GM12878 (cell line): ENCODE results near the gene SLAMF1. TPM values are rescaled to one million over a fixed set of nuclear protein-coding genes. Genes with fewer than 3 reads are reported as not detected.

Experiments used
- CREM ChIP-seq: IDR thresholded peaks from 2 replicates; pipeline ENCODE4 v1.6.1; 2014; ENCODE audit warnings: antibody characterized with exemption, low read depth
- FOXK2 ChIP-seq: fragments of 450-650 bp; IDR thresholded peaks from 2 replicates; pipeline ENCODE4 v1.6.1; 2017; ENCODE audit warnings: mild to moderate bottlenecking, moderate library complexity
- GABPA ChIP-seq: IDR thresholded peaks from 2 replicates; pipeline ENCODE4 v1.6.1; 2014; ENCODE audit warnings: antibody characterized with exemption, low read depth, mild to moderate bottlenecking, inconsistent platforms
- MTA3 ChIP-seq: IDR thresholded peaks from 2 replicates; pipeline ENCODE4 v1.6.1; 2012; ENCODE audit warnings: low read length, inconsistent platforms, borderline replicate concordance
- MYC ChIP-seq: IDR thresholded peaks from 2 replicates; pipeline ENCODE4 v1.6.1; 2011; ENCODE audit warnings: mild to moderate bottlenecking, low read length, moderate library complexity, inconsistent platforms; ENCODE audit not compliant: insufficient read depth, insufficient replicate concordance, insufficient read length, severe bottlenecking
- SMARCA5 ChIP-seq: fragments of 450-650 bp; IDR thresholded peaks from 2 replicates; pipeline ENCODE4 v1.6.1; 2017; ENCODE audit warnings: mild to moderate bottlenecking
- SMC3 ChIP-seq: IDR thresholded peaks from 2 replicates; pipeline ENCODE4 v1.6.1; 2011; ENCODE audit warnings: low read length, improper control_type of control experiment, borderline replicate concordance
- STAT3 ChIP-seq: IDR thresholded peaks from 2 replicates; pipeline ENCODE4 v1.6.1; 2011; ENCODE audit warnings: low read depth, low read length, improper control_type of control experiment
- ZNF207 ChIP-seq: fragments of 450-650 bp; IDR thresholded peaks from 2 replicates; pipeline ENCODE4 v1.6.1; 2014; ENCODE audit warnings: antibody characterized with exemption, mild to moderate bottlenecking, borderline replicate concordance
- ZNF24 ChIP-seq: fragments of 450-650 bp; IDR thresholded peaks from 2 replicates; pipeline ENCODE4 v1.6.1; 2017; ENCODE audit warnings: antibody characterized with exemption, mild to moderate bottlenecking
- ZSCAN29 ChIP-seq: fragments of 450-650 bp; IDR thresholded peaks from 2 replicates; pipeline ENCODE4 v1.6.1; 2017; ENCODE audit warnings: mild to moderate bottlenecking, moderate library complexity
- polyA plus RNA-seq, 11 experiments: library from polyadenylated mRNA; depleted of rRNA in 4 of 11; unstranded in 6 of 11; stranded (reverse) in 5 of 11; fragments of >200 nt; fragmentation: Nextera tagmentation in 4 of 11; fragmentation: Illumina TruSeq in 1 of 11; extraction: Ambion mirVana in 4 of 11; extraction: Trizol in 1 of 11; gene quantifications; 1 replicate in 1 of 11; 2 replicates in 10 of 11; pipeline versions ENCODE4 v1.2.1 to v1.2.3, GENCODE V29; 2011 to 2016; ENCODE audit warnings: inconsistent platforms in 2 of 11, missing spikeins in 2 of 11, low read depth in 1 of 11
- total RNA-seq, 4 experiments: library from RNA; depleted of rRNA in 3 of 4; stranded (reverse); fragments of >200 nt in 3 of 4; fragmentation: Illumina TruSeq in 1 of 4; extraction: Trizol in 1 of 4; gene quantifications; 2 replicates each; pipeline versions ENCODE4 v1.2.1 to v1.2.3, GENCODE V29; 2013 to 2021
- TF ChIP-seq, protein P1 (sequence below), 3 experiments: IDR thresholded peaks in 2 of 3; conservative IDR thresholded peaks in 1 of 3; 2 replicates each; pipeline ENCODE4 v1.5.1; 2011; ENCODE audit warnings: low read depth in 3 of 3, low read length in 3 of 3, mild to moderate bottlenecking in 3 of 3, control low read depth in 2 of 3, moderate library complexity in 2 of 3, inconsistent platforms in 1 of 3, mixed read lengths in 1 of 3; ENCODE audit not compliant: control insufficient read depth in 2 of 3, insufficient read depth in 1 of 3; ENCODE audit errors: extremely low read depth in 1 of 3
- TF ChIP-seq, protein P2 (sequence below): fragments of 450-650 bp; IDR thresholded peaks from 2 replicates; pipeline ENCODE4 v1.6.1; 2017; ENCODE audit warnings: mild to moderate bottlenecking, moderate library complexity
- TF ChIP-seq, protein P3 (sequence below): fragments of 150-350 bp; IDR thresholded peaks from 2 replicates; pipeline ENCODE4 v1.6.1; 2016; ENCODE audit warnings: low read depth, low read length
- TF ChIP-seq, protein P4 (sequence below): IDR thresholded peaks from 2 replicates; pipeline ENCODE4 v1.6.1; 2011; ENCODE audit warnings: low read depth, low read length, improper control_type of control experiment, borderline replicate concordance
- TF ChIP-seq, protein P5 (sequence below): IDR thresholded peaks from 2 replicates; pipeline ENCODE4 v1.6.1; 2011; ENCODE audit warnings: borderline replicate concordance, low read depth, mild to moderate bottlenecking, moderate library complexity, low read length; ENCODE audit not compliant: insufficient read depth, poor library complexity, severe bottlenecking

Gene SLAMF1
- total and polyA plus RNA-seq, 10 of the 15 experiments (the other 5 are each of a cell fraction or from before 2014, with no cell fraction given), result 87.3 to 260 (median 131) TPM

DNA sequence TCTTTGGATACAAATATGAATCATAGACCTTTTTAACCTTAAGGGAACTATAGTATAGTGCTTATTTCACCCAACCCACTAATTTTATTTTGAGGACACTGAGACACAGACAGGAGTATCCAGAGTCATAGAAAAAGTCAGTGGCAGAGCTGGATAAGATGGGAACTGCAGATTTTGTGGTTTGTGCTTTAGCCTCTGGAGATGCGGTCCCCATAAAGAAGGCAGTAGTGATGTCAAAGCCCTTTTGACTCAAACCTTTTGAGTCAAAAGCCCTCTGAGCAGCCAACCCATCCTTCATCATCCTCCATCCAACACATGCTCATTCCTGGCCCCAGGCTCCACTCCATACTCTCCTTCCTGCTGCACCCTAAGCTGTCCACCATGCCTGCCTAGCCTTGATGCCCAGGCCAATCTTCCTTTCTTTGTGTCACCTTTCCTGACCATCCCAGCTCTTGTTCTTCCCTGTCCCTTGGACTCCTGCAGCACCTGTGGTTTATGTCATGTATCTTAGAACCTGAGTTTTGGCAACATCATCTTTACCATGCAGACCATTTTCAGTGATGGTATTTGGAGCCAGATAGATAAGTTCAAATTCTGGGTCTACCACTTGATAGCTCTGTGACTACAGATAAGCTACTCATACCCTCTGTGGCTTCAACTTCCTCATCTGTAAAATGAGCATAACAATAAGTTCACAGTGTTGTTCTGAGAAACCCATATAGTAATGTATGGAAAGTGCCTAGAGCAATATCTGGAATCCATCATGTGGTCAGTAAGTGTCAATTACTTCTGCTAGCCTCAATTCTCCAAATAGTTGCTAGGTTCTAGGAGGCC, 20.1 kb downstream of the SLAMF1 start (continued):
- TF ChIP-seq, protein P1, sequence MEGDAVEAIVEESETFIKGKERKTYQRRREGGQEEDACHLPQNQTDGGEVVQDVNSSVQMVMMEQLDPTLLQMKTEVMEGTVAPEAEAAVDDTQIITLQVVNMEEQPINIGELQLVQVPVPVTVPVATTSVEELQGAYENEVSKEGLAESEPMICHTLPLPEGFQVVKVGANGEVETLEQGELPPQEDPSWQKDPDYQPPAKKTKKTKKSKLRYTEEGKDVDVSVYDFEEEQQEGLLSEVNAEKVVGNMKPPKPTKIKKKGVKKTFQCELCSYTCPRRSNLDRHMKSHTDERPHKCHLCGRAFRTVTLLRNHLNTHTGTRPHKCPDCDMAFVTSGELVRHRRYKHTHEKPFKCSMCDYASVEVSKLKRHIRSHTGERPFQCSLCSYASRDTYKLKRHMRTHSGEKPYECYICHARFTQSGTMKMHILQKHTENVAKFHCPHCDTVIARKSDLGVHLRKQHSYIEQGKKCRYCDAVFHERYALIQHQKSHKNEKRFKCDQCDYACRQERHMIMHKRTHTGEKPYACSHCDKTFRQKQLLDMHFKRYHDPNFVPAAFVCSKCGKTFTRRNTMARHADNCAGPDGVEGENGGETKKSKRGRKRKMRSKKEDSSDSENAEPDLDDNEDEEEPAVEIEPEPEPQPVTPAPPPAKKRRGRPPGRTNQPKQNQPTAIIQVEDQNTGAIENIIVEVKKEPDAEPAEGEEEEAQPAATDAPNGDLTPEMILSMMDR (IDR thresholded peaks at IDR 0.05 in 2 of 3, conservative IDR thresholded peaks at IDR 0.05 in 1 of 3; ENCODE audit: control insufficient read depth in 2 of 3, extremely low read depth in 1 of 3, insufficient read depth in 1 of 3, low read depth in 3 of 3, low read length in 3 of 3), result no peak
- TF ChIP-seq, protein P2, sequence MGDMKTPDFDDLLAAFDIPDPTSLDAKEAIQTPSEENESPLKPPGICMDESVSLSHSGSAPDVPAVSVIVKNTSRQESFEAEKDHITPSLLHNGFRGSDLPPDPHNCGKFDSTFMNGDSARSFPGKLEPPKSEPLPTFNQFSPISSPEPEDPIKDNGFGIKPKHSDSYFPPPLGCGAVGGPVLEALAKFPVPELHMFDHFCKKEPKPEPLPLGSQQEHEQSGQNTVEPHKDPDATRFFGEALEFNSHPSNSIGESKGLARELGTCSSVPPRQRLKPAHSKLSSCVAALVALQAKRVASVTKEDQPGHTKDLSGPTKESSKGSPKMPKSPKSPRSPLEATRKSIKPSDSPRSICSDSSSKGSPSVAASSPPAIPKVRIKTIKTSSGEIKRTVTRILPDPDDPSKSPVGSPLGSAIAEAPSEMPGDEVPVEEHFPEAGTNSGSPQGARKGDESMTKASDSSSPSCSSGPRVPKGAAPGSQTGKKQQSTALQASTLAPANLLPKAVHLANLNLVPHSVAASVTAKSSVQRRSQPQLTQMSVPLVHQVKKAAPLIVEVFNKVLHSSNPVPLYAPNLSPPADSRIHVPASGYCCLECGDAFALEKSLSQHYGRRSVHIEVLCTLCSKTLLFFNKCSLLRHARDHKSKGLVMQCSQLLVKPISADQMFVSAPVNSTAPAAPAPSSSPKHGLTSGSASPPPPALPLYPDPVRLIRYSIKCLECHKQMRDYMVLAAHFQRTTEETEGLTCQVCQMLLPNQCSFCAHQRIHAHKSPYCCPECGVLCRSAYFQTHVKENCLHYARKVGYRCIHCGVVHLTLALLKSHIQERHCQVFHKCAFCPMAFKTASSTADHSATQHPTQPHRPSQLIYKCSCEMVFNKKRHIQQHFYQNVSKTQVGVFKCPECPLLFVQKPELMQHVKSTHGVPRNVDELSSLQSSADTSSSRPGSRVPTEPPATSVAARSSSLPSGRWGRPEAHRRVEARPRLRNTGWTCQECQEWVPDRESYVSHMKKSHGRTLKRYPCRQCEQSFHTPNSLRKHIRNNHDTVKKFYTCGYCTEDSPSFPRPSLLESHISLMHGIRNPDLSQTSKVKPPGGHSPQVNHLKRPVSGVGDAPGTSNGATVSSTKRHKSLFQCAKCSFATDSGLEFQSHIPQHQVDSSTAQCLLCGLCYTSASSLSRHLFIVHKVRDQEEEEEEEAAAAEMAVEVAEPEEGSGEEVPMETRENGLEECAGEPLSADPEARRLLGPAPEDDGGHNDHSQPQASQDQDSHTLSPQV, result no peak
- TF ChIP-seq GABPA, result no peak
- TF ChIP-seq SMARCA5, result peak; percentile 20; the same call in 1 of the 2 replicates
- TF ChIP-seq MYC, result no peak
- TF ChIP-seq, protein P3, sequence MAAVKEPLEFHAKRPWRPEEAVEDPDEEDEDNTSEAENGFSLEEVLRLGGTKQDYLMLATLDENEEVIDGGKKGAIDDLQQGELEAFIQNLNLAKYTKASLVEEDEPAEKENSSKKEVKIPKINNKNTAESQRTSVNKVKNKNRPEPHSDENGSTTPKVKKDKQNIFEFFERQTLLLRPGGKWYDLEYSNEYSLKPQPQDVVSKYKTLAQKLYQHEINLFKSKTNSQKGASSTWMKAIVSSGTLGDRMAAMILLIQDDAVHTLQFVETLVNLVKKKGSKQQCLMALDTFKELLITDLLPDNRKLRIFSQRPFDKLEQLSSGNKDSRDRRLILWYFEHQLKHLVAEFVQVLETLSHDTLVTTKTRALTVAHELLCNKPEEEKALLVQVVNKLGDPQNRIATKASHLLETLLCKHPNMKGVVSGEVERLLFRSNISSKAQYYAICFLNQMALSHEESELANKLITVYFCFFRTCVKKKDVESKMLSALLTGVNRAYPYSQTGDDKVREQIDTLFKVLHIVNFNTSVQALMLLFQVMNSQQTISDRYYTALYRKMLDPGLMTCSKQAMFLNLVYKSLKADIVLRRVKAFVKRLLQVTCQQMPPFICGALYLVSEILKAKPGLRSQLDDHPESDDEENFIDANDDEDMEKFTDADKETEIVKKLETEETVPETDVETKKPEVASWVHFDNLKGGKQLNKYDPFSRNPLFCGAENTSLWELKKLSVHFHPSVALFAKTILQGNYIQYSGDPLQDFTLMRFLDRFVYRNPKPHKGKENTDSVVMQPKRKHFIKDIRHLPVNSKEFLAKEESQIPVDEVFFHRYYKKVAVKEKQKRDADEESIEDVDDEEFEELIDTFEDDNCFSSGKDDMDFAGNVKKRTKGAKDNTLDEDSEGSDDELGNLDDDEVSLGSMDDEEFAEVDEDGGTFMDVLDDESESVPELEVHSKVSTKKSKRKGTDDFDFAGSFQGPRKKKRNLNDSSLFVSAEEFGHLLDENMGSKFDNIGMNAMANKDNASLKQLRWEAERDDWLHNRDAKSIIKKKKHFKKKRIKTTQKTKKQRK, result no peak
- TF ChIP-seq ZSCAN29, result peak; percentile 23; the same call in 1 of the 2 replicates
- TF ChIP-seq, protein P4, sequence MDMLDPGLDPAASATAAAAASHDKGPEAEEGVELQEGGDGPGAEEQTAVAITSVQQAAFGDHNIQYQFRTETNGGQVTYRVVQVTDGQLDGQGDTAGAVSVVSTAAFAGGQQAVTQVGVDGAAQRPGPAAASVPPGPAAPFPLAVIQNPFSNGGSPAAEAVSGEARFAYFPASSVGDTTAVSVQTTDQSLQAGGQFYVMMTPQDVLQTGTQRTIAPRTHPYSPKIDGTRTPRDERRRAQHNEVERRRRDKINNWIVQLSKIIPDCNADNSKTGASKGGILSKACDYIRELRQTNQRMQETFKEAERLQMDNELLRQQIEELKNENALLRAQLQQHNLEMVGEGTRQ, result no peak; the same call in 1 of the 2 replicates
- no peak; the same call in 1 of the 2 replicates for TF ChIP-seq CREM
- TF ChIP-seq SMC3, result 0 out of 2 replicates have a peak, but pooled peaks have one; percentile 7
- TF ChIP-seq MTA3, result peak; percentile 77; the same call in 1 of the 2 replicates
- TF ChIP-seq ZNF207, result no peak
- no peak for TF ChIP-seq ZNF24
- TF ChIP-seq, protein P5, sequence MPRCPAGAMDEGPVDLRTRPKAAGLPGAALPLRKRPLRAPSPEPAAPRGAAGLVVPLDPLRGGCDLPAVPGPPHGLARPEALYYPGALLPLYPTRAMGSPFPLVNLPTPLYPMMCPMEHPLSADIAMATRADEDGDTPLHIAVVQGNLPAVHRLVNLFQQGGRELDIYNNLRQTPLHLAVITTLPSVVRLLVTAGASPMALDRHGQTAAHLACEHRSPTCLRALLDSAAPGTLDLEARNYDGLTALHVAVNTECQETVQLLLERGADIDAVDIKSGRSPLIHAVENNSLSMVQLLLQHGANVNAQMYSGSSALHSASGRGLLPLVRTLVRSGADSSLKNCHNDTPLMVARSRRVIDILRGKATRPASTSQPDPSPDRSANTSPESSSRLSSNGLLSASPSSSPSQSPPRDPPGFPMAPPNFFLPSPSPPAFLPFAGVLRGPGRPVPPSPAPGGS, result peak; percentile 98
- peak; percentile 88; the same call in 1 of the 2 replicates for TF ChIP-seq STAT3
- TF ChIP-seq FOXK2, result no peak
